ENCODE measurements around the gene CSAD. TPM values are rescaled to one million over a fixed set of nuclear protein-coding genes. Genes with fewer than 3 reads are reported as not detected.

Gene CSAD
- total and polyA plus RNA-seq, 2 donors (not counting 1 experiment from before 2014, with no cell fraction given) = 57.0 to 64.6 TPM

DNA sequence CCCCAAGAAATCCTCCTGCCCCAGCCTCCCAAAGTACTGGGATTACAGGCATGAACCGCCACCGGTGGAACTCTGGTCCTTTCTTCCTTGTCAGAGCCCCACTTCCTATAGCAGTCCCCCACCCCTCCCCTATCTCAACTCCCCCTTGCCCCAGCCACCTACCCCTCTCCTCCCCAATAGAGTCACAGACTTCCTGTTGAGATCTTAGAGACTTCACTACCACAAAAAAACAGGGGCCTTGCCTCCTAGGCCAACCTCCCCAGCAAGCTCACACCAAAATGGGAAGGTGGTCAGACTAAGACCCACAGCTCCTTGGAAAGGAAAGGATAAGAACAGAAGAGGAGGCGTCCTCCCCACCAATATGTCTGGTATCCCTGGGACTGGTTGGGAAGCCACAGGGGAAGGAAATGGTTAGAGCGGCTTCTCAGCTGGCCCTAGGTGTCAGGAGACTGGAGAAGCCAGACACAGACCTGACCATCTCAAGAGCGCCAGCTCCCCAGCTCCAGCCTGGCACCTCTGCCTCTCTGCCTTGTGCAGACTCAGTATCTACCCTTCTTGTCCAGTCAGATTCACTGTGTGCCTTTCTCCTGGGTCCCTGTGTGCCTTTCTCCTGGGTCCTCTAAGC, 17.9 kb upstream of the CSAD start:
- no peak overlapping the region for H2AFZ ChIP-seq (ENCODE audit: insufficient read depth, low read depth, low read length, poor library complexity, severe bottlenecking)
- H4K20me1 ChIP-seq (ENCODE audit: control insufficient read depth, insufficient read depth, low read length, poor library complexity, severe bottlenecking) = peaks cover 66% of the 10 kb centered on the region
- peaks cover 59 to 67% of the 10 kb centered on the region in 2 donors for H3K4me1 ChIP-seq (ENCODE audit: control insufficient read depth in 2 of 2, insufficient read depth in 2 of 2, low read length in 2 of 2)
- ChIA-PET CTCF (interaction anchor here (0.8 to 15.7 kb wide), 23 partner anchors 8 to 146 kb away, joined by 3 to 201 read pairs (median 6); partner anchors contain the start of genes AAAS, CSAD, ESPL1 and ITGB7), POLR2A (interaction anchor here (0.7 to 1.2 kb wide), 2 partner anchors 8 to 10 kb away, joined by 5 to 6 read pairs; partner anchors contain the start of gene ITGB7)
- peak overlapping the region; percentile 73 for H3K4me2 ChIP-seq (replicated peaks; ENCODE audit: low read depth, low read length, poor library complexity, severe bottlenecking)
- H3K27ac ChIP-seq (ENCODE audit: low read length in 2 of 2) = peak overlapping the region; percentile 32 to 50
- 41% methylated on average over 5 of the region's 5 CpGs for WGBS (ENCODE audit: insufficient coverage)
- intact Hi-C loops (cut with micrococcal nuclease) = loop anchor here (2.0 to 5.0 kb wide), 2 partner anchors 18 to 131 kb away; partner anchors contain the start of genes CSAD and ZNF740
- H3K4me3 ChIP-seq (ENCODE audit: control extremely low read depth in 1 of 5, extremely low read depth in 1 of 5, insufficient read depth in 1 of 5, low read depth in 2 of 5, low read length in 4 of 5) = no peak overlapping the region
- peaks cover 54% of the 10 kb centered on the region for H3K4me1 Mint-ChIP-seq
- no peaks in the 10 kb centered on the region for H3K27me3 ChIP-seq (replicated peaks in 1 of 4; ENCODE audit: control extremely low read depth in 1 of 4, control insufficient read depth in 3 of 4, insufficient read depth in 4 of 4, low read length in 3 of 4)
- H3K36me3 ChIP-seq (replicated peaks in 1 of 2; ENCODE audit: control extremely low read depth in 1 of 2, control insufficient read depth in 1 of 2, extremely low read depth in 1 of 2, insufficient read depth in 2 of 2, low read length in 1 of 2) = peaks cover 4 to 62% of the 10 kb centered on the region in 2 experiments
- no peak for TF ChIP-seq EZH2 (IDR thresholded peaks at IDR 0.05; ENCODE audit: borderline replicate concordance, insufficient read depth, low read depth, low read length, poor library complexity, severe bottlenecking)
- no peak for ATAC-seq (ENCODE audit: low read depth)
- H3K4me3 Mint-ChIP-seq = peak overlapping the region; percentile 65
- DNase-seq = no peak
- H3K9ac ChIP-seq (ENCODE audit: low read length) = no peak overlapping the region
- peaks cover 39% of the 10 kb centered on the region for H3K79me2 ChIP-seq (ENCODE audit: control insufficient read depth, insufficient read depth, low read length)
- peak overlapping the region; percentile 89 for H3K27ac Mint-ChIP-seq
- H3K27me3 Mint-ChIP-seq = no peaks in the 10 kb centered on the region
- no peaks in the 10 kb centered on the region for H3K9me3 Mint-ChIP-seq (ENCODE audit: insufficient read depth)
- no peaks in the 10 kb centered on the region for H3K9me3 ChIP-seq (ENCODE audit: control extremely low read depth in 1 of 3, control insufficient read depth in 2 of 3, insufficient read depth in 1 of 3, low read length in 2 of 3)

DNA sequence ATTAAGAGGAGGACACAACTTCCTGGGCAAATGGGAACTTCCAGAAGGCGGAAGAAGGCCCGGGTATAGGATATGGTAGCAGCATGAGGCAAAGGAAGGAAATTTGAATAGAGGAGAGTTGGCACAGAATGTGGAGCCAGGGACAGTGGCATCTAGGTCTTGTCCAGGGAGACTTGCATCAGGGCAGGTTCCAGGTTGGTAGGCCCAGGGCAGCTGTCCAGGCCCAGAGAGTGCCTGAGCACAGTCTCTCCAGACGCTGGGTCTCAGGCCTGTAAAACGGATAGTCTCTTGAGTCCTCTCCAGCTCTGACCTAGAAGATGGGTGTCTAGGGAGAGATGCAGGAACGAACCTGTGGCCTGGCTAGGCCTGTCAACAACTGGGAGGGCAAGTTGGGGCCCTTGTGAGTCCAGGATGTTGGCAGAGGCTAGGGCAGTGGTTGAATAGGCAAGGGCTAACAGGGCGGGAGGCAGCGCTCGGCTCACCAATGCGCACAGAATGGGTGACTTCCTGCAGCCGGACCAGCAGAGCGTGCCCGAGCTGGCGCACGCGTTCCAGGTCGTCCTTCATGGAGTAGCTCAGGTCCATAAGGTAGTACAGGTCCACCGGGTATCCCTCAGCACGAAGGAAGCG, 16.4 kb upstream of the CSAD start:
- DNase-seq (no peak), ATAC-seq (ENCODE audit: low read depth) (no peak)
- H3K4me2 ChIP-seq (replicated peaks; ENCODE audit: low read depth, low read length, poor library complexity, severe bottlenecking) = peak overlapping the region; percentile 73
- no peak for TF ChIP-seq EZH2 (IDR thresholded peaks at IDR 0.05; ENCODE audit: borderline replicate concordance, insufficient read depth, low read depth, low read length, poor library complexity, severe bottlenecking)
- no peak for TF ChIP-seq CTCF (IDR thresholded peaks at IDR 0.05)
- peaks cover 46 to 52% of the 10 kb centered on the region in 2 donors for H3K4me1 ChIP-seq (ENCODE audit: control insufficient read depth in 2 of 2, insufficient read depth in 2 of 2, low read length in 2 of 2)
- no peaks in the 10 kb centered on the region for H3K27me3 Mint-ChIP-seq
- H3K36me3 ChIP-seq (replicated peaks in 1 of 2; ENCODE audit: control extremely low read depth in 1 of 2, control insufficient read depth in 1 of 2, extremely low read depth in 1 of 2, insufficient read depth in 2 of 2, low read length in 1 of 2) = peaks cover 4 to 73% of the 10 kb centered on the region in 2 experiments
- POLR2A ChIA-PET = interaction anchor here (0.8 to 1.2 kb wide), 4 partner anchors 12 to 131 kb away, joined by 3 to 6 read pairs (median 4); partner anchors contain the start of genes CSAD and ZNF740
- no peak overlapping the region for H3K9ac ChIP-seq (ENCODE audit: low read length)
- peak overlapping the region; percentile 74 for H3K27ac Mint-ChIP-seq
- peaks cover 74% of the 10 kb centered on the region for H4K20me1 ChIP-seq (ENCODE audit: control insufficient read depth, insufficient read depth, low read length, poor library complexity, severe bottlenecking)
- intact Hi-C loops (cut with micrococcal nuclease) = loop anchor here (1.0 to 5.0 kb wide), 2 partner anchors 38 to 130 kb away; no protein-coding TSS in a partner anchor
- CTCF ChIA-PET = interaction anchor here (0.6 to 15.7 kb wide), 19 partner anchors 10 to 148 kb away, joined by 3 to 201 read pairs (median 8); partner anchors contain the start of genes AAAS, CSAD, ESPL1 and ITGB7
- 93% methylated on average over 19 of the region's 19 CpGs for WGBS (ENCODE audit: insufficient coverage)
- H3K4me1 Mint-ChIP-seq = peaks cover 47% of the 10 kb centered on the region
- no peaks in the 10 kb centered on the region for H3K9me3 Mint-ChIP-seq (ENCODE audit: insufficient read depth)
- no peak overlapping the region for H2AFZ ChIP-seq (ENCODE audit: insufficient read depth, low read depth, low read length, poor library complexity, severe bottlenecking)
- H3K4me3 Mint-ChIP-seq = peak overlapping the region; percentile 24
- peak overlapping the region in 1 of 2 donors; percentile 7 for H3K27ac ChIP-seq (ENCODE audit: low read length in 2 of 2)
- no peaks in the 10 kb centered on the region for H3K9me3 ChIP-seq (ENCODE audit: control extremely low read depth in 1 of 3, control insufficient read depth in 2 of 3, insufficient read depth in 1 of 3, low read length in 2 of 3)
- H3K79me2 ChIP-seq (ENCODE audit: control insufficient read depth, insufficient read depth, low read length) = peaks cover 25% of the 10 kb centered on the region
- no peak overlapping the region for H3K4me3 ChIP-seq (ENCODE audit: control extremely low read depth in 1 of 5, extremely low read depth in 1 of 5, insufficient read depth in 1 of 5, low read depth in 2 of 5, low read length in 4 of 5)
- H3K27me3 ChIP-seq (replicated peaks in 1 of 4; ENCODE audit: control extremely low read depth in 1 of 4, control insufficient read depth in 3 of 4, insufficient read depth in 4 of 4, low read length in 3 of 4) = no peaks in the 10 kb centered on the region
